ENCODE measurements around the gene PDCD2L.
"Not testable (repeated sequence)": the region's sequence is repeated elsewhere in the genome, so short reads cannot be mapped to it uniquely, and the experiment has no call there.

PDCD2L gene

GRCh38 chr19:34380639-34381241 is 23.5 kb upstream of the PDCD2L start:
- no peak for FAIRE-seq

DNA sequence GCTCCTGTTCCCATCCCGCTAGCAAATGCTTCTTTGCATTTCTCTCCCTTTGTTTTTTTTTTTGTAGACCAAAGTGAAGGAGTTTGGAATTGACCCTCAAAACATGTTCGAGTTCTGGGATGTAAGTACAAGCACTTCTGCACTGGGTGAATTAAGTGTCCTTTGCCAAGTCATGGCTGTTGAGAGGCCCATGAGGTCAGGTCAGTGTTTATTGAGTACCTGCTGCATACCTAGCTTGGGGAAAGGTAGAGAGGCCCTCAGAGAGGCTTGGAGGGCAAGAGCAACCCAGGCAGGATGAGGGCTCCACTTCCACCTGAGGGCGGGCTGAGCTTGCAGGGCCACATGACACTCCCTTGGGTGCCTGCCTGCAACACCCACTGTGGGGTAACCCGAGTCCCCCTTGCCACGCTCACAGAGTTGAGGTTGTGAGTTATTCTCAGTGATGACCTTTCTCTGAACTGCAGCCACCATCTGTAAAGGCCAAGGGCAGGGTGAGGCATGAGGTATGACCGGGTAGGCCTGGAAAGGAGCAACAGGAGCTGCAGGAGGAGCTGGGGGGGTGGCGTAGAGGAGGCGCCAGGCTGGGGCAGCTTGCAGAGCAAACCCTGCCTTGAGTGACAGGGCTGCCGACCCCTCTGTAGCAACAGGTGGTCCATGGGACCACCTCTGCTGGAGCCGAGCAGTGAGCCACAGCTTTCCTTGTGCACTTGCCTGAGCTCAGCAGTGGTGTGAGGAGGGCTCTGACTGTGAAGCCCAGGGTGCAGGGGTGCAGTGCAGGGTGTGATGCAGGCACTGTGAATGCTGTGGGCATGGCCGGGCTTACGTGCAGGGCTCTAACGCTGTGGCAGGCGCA is 22.6 kb upstream of the PDCD2L start:
- no peak for FAIRE-seq

GRCh38 chr19:34382471-34382870 is 21.7 kb upstream of the PDCD2L start:
- FAIRE-seq = no peak

- FAIRE-seq = no peak
These were observed 20.6 kb upstream of the PDCD2L start for GRCh38 chr19:34383599-34383998.

GRCh38 chr19:34386645-34387445 is 17.4 kb upstream of the PDCD2L start:
- FAIRE-seq = no peak

DNA sequence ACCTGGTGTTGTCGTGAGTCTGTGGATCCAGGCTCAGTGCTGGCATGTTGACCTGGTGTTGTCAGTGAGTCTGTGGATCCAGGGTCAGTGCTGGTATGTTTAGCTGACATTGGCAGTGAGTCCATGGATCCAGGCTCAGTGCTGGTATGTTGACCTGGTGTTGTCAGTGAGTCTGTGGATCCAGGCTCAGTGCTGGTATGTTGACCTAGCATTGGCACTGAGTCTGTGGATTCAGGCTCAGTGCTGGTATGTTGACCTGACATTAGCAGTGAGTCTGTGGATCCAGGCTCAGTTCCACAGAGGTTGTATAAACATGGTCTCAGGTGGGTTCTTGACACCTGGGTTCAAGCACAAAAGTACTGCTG is 16.8 kb upstream of the PDCD2L start:
- FAIRE-seq = no peak

GRCh38 chr19:34388745-34389144 is 15.5 kb upstream of the PDCD2L start:
- not testable (repeated sequence) for FAIRE-seq

- no peak for FAIRE-seq
These were observed 12.4 kb upstream of the PDCD2L start for GRCh38 chr19:34391813-34392212.

GRCh38 chr19:34393031-34393430 is 11.2 kb upstream of the PDCD2L start:
- FAIRE-seq = no peak

- no peak for FAIRE-seq
These were observed 10.6 kb upstream of the PDCD2L start for GRCh38 chr19:34393629-34394028.

- FAIRE-seq = no peak
These were observed 6.3 kb upstream of the PDCD2L start for GRCh38 chr19:34397853-34398252.

DNA sequence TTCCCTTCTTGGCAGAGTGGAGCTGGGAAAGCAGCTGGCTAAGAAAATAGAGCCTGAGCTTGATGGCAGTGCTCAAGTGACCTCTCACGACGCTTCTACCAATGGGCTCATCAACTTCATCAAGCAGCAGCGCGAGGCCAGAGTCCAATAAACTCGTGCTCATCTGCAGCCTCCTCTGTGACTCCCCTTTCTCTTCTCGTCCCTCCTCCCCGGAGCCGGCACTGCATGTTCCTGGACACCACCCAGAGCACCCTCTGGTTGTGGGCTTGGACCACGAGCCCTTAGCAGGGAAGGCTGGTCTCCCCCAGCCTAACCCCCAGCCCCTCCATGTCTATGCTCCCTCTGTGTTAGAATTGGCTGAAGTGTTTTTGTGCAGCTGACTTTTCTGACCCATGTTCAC is 4.3 kb upstream of the PDCD2L start:
- FAIRE-seq = no peak

DNA sequence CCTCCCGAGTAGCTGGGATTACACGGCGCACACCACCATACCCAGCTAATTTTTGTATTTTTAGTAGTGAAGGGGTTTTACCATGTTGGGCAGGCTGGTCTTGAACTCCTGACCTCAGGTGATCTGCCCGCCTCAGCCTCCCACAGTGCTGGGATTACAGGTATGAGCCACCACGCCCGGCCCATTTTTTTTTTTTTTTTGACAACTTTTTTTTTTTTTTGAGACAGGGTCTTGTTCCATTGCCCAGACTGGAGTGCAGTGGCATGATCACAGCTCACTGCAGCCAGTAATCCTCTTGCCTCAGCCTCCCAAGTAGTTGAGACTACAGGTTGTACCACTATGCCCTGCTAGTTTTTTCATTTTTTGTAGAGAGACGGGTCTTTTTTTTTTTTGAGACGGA is 3.4 kb upstream of the PDCD2L start:
- not testable (repeated sequence) for FAIRE-seq

DNA sequence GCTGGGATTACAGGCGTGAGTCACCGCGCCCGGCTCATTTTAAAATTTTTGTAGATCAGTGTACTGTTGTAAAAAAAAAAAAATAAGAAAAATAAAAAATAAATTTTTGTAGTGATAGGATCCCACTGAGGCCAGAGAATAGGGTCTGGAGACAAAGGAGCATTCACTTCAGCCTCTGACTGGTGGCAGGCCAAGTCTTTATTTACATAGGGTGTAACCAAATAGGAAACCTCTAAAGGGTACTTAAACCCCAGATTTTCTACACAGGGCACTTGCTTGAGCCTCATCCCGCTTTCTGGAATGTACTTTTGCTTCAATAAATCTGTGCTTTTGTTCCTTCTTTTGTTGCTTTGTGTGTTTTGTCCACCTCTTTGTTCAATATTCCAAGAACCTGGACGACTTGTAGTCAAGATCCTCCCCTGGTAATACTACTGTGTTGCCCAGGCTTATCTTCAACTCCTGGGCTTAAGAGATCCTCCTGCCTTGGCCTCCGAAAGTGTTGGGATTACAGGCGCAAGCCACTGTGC is 2.1 kb upstream of the PDCD2L start:
- no peak for FAIRE-seq

- no peak for FAIRE-seq
These were observed 453 bp upstream of the PDCD2L start for GRCh38 chr19:34403784-34404108.

DNA sequence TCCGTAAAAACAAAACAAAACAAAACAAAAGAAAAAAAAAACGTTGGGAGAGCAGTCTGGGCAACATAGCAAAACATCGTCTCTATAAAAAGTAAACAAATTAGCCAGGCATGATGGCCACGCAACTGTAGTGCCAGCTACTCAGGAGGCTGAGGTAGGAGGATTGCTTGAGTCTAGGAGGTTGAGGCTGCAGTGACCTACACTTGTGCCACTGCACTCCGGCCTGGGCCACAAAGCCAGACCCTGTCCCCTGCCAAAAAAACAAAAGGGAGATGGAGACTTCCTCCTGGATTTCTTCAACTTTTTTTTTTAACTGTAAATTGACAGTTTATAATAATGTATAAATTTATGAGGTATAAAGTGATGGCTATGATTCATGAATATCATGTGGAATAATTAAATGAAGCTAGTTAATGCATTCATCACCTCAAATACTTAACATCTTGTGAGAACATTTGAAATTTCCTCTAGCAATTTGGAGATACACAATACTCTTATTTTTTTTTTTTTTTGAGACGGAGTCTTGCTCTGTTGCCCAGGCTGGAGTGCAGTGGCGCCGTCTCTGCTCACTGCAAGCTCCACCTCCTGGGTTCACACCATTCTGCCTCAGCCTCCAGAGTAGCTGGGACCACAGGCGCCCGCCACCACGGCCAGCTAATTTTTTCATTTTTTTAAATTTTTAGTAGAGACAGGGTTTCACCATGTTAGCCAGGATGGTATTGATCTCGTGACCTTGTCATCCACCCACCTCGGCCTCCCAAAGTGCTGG is 1.9 kb downstream of the PDCD2L start:
- FAIRE-seq = no peak

- no peak for FAIRE-seq
These were observed 4.2 kb downstream of the PDCD2L start for GRCh38 chr19:34408411-34408810.

DNA sequence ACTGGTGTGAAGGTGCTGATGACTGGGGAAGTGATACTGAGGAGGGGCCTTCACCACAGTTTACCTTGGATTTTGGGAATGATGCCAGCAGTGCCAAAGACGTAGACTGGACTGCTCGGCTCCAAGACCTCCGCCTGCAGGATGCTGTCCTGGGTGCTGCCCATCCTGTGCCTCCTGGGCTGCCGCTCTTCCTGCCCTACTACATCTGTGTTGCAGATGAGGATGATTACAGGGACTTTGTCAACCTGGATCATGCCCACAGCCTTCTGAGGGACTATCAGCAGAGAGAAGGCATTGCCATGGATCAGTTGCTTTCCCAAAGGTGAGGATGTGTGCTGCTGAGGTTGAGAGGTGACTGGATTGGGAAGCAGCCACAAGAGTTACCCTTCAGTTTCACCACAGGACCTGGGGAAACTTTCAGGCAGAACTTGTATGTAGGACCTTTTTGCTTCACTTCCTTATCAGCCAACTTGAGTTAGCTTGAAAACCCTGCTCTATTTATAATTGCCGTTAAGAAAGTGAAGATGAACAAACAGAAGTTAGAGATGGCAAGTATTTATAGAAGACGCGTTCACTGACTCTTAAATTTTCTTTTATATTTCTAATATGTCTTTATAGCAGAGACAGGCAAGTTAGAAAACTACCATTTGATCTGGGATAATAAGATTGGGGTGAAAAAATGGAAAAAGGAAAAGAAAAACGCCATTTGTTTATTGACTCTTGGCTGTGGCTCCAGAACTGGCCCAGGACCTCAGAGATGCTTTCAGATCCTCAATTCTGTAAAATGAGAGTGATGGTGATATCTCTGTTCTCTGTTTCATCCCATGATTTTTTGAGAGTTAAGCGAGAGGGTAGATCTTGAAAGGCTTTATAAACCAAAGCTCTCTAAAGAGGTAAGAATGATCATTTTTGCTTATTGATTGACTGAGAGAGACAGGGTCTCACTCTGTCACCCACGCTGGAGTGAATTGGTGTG is 5.3 kb downstream of the PDCD2L start:
- FAIRE-seq = no peak

DNA sequence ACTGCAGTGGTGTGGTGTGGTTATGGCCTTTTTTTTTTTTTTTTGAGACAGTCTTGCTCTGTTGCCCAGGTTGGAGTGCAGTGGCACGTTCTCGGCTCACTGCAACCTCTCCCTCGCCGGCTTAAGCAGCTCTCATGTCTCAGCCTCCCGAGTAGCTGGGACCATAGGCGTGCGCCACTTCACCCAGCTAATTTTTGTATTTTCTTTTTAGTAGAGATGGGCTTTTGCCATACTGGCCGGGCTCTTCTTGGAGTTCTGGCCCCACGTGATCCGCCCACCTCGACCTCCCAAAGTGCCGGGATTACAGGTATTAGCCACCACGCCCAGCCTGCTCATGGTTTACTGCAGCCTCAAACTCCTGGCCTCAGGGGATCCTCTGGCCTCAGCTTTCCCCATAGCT is 7.0 kb downstream of the PDCD2L start:
- no peak for FAIRE-seq

DNA sequence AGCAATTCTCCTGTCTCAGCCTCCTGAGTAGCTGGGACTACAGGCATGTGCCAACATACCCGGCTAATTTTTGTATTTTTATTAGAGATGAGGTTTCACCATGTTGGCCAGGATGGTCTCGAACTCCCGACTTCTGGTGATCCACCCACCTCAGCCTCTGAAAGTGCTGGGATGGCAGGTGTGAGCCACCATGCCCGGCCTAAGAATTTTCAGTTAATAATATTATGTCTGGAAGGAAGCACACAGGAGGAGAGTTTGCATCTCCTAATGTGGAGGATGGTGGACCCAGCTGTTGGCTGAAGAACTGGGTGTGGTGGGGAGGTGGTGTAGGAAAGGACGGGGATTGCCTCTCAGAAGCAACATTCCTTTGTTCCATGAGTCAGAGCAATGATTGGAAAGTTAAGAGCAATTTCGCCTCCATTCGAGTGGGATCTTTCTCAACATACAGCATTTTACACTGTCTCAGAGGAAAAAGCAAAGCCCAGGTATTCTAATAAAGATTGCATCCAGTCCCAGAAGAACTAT is 11.9 kb downstream of the PDCD2L start:
- FAIRE-seq = no peak

DNA sequence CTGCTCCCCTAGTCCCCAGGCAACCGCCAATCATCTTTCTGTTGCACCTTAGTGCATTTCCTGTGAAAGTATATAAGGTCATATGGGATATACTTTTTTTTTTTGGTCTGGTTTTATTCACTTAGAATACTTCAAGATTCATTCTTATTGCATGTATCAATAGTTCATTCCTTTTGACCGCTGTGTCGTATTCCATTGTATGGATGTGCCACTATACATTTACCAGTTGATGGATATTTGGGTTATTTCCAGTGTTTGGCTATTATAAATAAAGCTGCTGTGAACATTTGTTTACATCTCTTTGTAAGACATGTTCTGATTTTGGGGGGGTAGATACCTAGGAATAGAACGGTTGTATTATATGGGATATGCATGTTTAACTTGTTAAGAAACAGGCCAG is 14.1 kb downstream of the PDCD2L start:
- no peak for FAIRE-seq
